Cardiac fibroblast (primary cell): Measurements from ENCODE around the gene CCNI2.
A peak's percentile ranks its signal among the peaks of the same experiment; 100 is the strongest.

Experiments
- DNase-seq, 2 donors: peaks; one replicate each; pipeline versions ENCODE4 v3.0.0 to v3.0.0-alpha.2; 2010; ENCODE audit warnings: low read depth in 2 of 2
- H3K4me3 ChIP-seq, 2 donors: replicated peaks in 1 of 2; 1 replicate in 1 of 2; 2 replicates in 1 of 2; pipeline ENCODE4 v1.5.1; 2011; ENCODE audit warnings: low read depth in 2 of 2, low read length in 2 of 2, mild to moderate bottlenecking in 2 of 2, moderate library complexity in 1 of 2
- TF ChIP-seq, protein P1 (sequence below): IDR thresholded peaks from one replicate; pipeline ENCODE4 v1.5.1; 2011; ENCODE audit warnings: low read depth, mild to moderate bottlenecking, low read length, inconsistent platforms

Gene CCNI2

DNA sequence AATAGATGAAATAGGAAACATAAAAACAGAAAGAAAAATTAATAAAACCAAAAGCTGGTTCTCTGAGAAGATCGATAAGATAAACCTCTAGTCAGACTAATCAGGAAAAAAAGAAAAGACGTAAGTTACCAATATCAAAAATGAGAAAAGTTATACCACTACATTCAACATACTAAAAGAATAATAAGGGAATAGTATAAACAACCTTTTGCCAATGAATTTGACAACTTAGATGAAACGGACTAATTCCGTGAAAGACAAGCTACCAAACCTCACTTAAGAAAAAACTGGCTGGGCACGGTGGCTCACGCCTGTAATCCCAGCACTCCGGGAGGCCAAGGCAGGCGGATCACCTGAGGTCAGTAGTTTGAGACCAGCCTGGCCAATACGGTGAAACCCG lies 17.3 kb upstream of the CCNI2 start:
- TF ChIP-seq, protein P1, sequence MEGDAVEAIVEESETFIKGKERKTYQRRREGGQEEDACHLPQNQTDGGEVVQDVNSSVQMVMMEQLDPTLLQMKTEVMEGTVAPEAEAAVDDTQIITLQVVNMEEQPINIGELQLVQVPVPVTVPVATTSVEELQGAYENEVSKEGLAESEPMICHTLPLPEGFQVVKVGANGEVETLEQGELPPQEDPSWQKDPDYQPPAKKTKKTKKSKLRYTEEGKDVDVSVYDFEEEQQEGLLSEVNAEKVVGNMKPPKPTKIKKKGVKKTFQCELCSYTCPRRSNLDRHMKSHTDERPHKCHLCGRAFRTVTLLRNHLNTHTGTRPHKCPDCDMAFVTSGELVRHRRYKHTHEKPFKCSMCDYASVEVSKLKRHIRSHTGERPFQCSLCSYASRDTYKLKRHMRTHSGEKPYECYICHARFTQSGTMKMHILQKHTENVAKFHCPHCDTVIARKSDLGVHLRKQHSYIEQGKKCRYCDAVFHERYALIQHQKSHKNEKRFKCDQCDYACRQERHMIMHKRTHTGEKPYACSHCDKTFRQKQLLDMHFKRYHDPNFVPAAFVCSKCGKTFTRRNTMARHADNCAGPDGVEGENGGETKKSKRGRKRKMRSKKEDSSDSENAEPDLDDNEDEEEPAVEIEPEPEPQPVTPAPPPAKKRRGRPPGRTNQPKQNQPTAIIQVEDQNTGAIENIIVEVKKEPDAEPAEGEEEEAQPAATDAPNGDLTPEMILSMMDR, result no peak
- DNase-seq, result no peak
- H3K4me3 ChIP-seq, result no peak overlapping the region

DNA sequence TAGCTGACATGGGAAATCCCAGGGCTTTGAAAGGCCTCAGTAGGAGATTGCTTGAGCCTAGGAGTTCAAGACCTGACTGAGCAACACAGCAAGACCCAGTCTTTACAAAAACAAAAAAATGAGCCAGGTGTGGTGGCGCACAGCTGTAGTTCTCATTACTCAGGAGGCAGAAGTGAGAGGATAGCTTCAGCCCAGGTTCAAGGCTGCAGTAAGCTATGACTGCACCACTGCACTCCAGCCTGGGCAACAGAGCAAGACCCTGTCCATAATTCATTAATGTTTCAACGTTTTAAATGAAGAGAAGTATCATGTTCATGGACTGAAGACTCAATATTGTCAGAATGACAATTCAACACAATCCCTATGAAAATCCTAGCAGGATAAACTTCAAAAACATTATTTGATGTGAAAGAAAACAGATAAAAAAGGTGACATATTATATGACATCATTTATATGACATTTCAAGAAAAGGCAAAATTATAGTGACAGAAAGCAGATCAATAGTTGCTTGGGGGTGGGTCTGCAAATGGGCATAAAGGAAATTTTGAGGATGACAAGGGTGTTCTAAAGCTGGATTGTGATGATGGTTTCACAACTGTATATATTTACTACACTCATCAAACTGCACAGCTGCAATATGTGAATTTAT lies 13.6 kb upstream of the CCNI2 start:
- DNase-seq, result no peak
- no peak overlapping the region for H3K4me3 ChIP-seq
- TF ChIP-seq, protein P1, result no peak

GRCh38 chr5:132734687-132735086 lies 12.5 kb upstream of the CCNI2 start:
- no peak for DNase-seq
- TF ChIP-seq, protein P1, result no peak
- H3K4me3 ChIP-seq, result no peak overlapping the region

- peak within 1 kb of the TSS; percentile 90 to 95 for H3K4me3 ChIP-seq
- DNase-seq, result peak; percentile 96 to 97
- TF ChIP-seq, protein P1, result no peak
These were observed 10.1 kb upstream of the CCNI2 start, which contains the start of gene KIF3A for GRCh38 chr5:132736853-132737833. Gene KIF3A (minus strand): TSS chr5:132737546. CDS start chr5:132737419, 127 bp downstream.

- TF ChIP-seq, protein P1, result no peak
- DNase-seq, result no peak
- no peak overlapping the region for H3K4me3 ChIP-seq
These were observed 9.1 kb upstream of the CCNI2 start for GRCh38 chr5:132737982-132738681.

- H3K4me3 ChIP-seq, result no peak overlapping the region
- TF ChIP-seq, protein P1, result no peak
- DNase-seq, result no peak
These were observed 8.0 kb upstream of the CCNI2 start for GRCh38 chr5:132739232-132739631.
